GM12878 (cell line): ENCODE measurements around the gene KMT2B. TPM values are rescaled to one million over a fixed set of nuclear protein-coding genes. Genes with fewer than 3 reads are reported as not detected.

Experiments
- ATAC-seq: fragments of 200-7000 bp; cut with Tn5 transposase; 3 replicates; pipeline ENCODE4 v1.9.1; 2020; ENCODE audit warnings: mild to moderate bottlenecking, moderate library complexity
- BruUV-seq: library from RNA; stranded (reverse); fragments of 400-500 nt; replicated peaks from 2 replicates; lab custom pipeline; 2021; lab: Mats Ljungman, UMichigan
- CTCF ChIA-PET: fragments of 300-600 bp; sonication (Branson Sonifier 250); formaldehyde crosslinking; extraction: SDS; loops from one replicate; lab custom pipeline; 2021; ENCODE audit warnings: inconsistent platforms; lab: Yijun Ruan, JAX
- POLR2A ChIA-PET: fragments of 350-600 bp; formaldehyde crosslinking; extraction: SDS; loops from one replicate; lab custom pipeline; 2021; ENCODE audit warnings: inconsistent platforms; lab: Charles Lee
- RAD21 ChIA-PET: fragments of 300-600 bp; sonication (Branson Sonifier 250); formaldehyde crosslinking; loops from one replicate; lab custom pipeline; 2023; ENCODE audit warnings: antibody characterized with exemption; ENCODE audit not compliant: unreplicated experiment; lab: Charles Lee
- SMC1A ChIA-PET: fragments of 300-600 bp; sonication (Branson Sonifier 250); formaldehyde crosslinking; loops from one replicate; lab custom pipeline; 2023; ENCODE audit not compliant: unreplicated experiment, uncharacterized antibody; lab: Charles Lee
- DNase-seq: peaks from one replicate; pipeline ENCODE4 v3.0.0-alpha.2; 2011; ENCODE audit warnings: low read depth, low spot score
- FAIRE-seq: peaks from 3 replicates; lab custom pipeline; 2011; peaks lifted over from hg19 to GRCh38; lab: Jason Lieb, UNC
- H2AFZ ChIP-seq: 2 replicates; pipeline ENCODE4 v1.6.0; 2011; ENCODE audit warnings: low read depth, low read length, control low read depth; ENCODE audit not compliant: control insufficient read depth
- H3K27ac ChIP-seq: 2 replicates; pipeline ENCODE4 v1.5.1; 2011; ENCODE audit warnings: control low read depth; ENCODE audit not compliant: control insufficient read depth, insufficient read depth
- H3K27me3 ChIP-seq, 2 experiments: replicated peaks in 1 of 2; 2 replicates each; pipeline versions ENCODE4 v1.6.0 to v1.6.1; 2011; ENCODE audit warnings: low read length in 1 of 2; ENCODE audit not compliant: control insufficient read depth in 2 of 2, insufficient read depth in 2 of 2
- H3K36me3 ChIP-seq, 2 experiments: 2 replicates each; pipeline ENCODE4 v1.5.1; 2011; ENCODE audit warnings: low read length in 1 of 2; ENCODE audit not compliant: control insufficient read depth in 2 of 2, insufficient read depth in 2 of 2
- H3K4me1 ChIP-seq: 2 replicates; pipeline ENCODE4 v1.6.1; 2011; ENCODE audit warnings: mild to moderate bottlenecking, low read length, moderate library complexity, mixed read lengths; ENCODE audit not compliant: control insufficient read depth, insufficient read depth
- H3K4me2 ChIP-seq: 2 replicates; pipeline ENCODE4 v1.6.0; 2011; ENCODE audit warnings: control low read depth; ENCODE audit not compliant: control insufficient read depth, insufficient read depth
- H3K4me3 ChIP-seq: fragments of 200-600 bp; sonication (generic); 2 replicates; pipeline ENCODE4 v1.5.1; 2016
- H3K79me2 ChIP-seq: 2 replicates; pipeline ENCODE4 v1.6.0; 2011; ENCODE audit warnings: low read length; ENCODE audit not compliant: control insufficient read depth, insufficient read depth
- H3K9ac ChIP-seq: 2 replicates; pipeline ENCODE4 v1.8.0; 2011; ENCODE audit warnings: low read length, control low read depth, mixed read lengths; ENCODE audit not compliant: control insufficient read depth, insufficient read depth
- H3K9me3 ChIP-seq: replicated peaks from 3 replicates; pipeline ENCODE4 v1.5.1; 2011; ENCODE audit warnings: mild to moderate bottlenecking, low read length; ENCODE audit not compliant: control insufficient read depth, insufficient read depth
- H4K20me1 ChIP-seq: 2 replicates; pipeline ENCODE4 v1.6.0; 2011; ENCODE audit not compliant: control insufficient read depth, insufficient read depth
- ATF7 ChIP-seq: fragments of 450-650 bp; IDR thresholded peaks from 2 replicates; pipeline ENCODE4 v1.6.1; 2016; ENCODE audit warnings: low read depth, mild to moderate bottlenecking
- BMI1 ChIP-seq: fragments of 450-650 bp; IDR thresholded peaks from 2 replicates; pipeline ENCODE4 v1.6.1; 2016; ENCODE audit warnings: mild to moderate bottlenecking, moderate library complexity, borderline replicate concordance
- ETV6 ChIP-seq, 2 experiments: fragments of 450-650 bp in 1 of 2; IDR thresholded peaks in 1 of 2; conservative IDR thresholded peaks in 1 of 2; 2 replicates each; pipeline ENCODE4 v1.6.1; 2014; ENCODE audit warnings: antibody characterized with exemption in 1 of 2, borderline replicate concordance in 1 of 2, low read depth in 1 of 2, mild to moderate bottlenecking in 1 of 2, moderate library complexity in 1 of 2
- GATAD2B ChIP-seq: fragments of 450-650 bp; conservative IDR thresholded peaks from 2 replicates; pipeline ENCODE4 v1.6.1; 2017; ENCODE audit warnings: low read depth, mild to moderate bottlenecking, moderate library complexity
- KDM1A ChIP-seq: fragments of 200-600 bp; sonication (generic); IDR thresholded peaks from 2 replicates; pipeline ENCODE4 v1.6.1; 2016; ENCODE audit warnings: borderline replicate concordance
- ZBED1 ChIP-seq: IDR thresholded peaks from 2 replicates; pipeline ENCODE4 v1.6.1; 2016; ENCODE audit warnings: borderline replicate concordance
- WGBS: methylation state at CpG from one replicate; pipeline ENCODE4 v1.1.6; 2016; ENCODE audit warnings: low lambda C conversion rate; ENCODE audit not compliant: insufficient replicate concordance, insufficient coverage; ENCODE audit errors: missing lambda C conversion rate; 5-methylcytosine and 5-hydroxymethylcytosine counted together
- in situ Hi-C: fragments of 300-500 bp; cut with MboI; formaldehyde crosslinking; loops from 9 replicates; pipeline ENCODE4 v1.14.3; 2018; ENCODE audit warnings: mixed read lengths
- intact Hi-C: fragments of 100-400 bp; cut with micrococcal nuclease; formaldehyde crosslinking; loops from one replicate; pipeline ENCODE4 v1.14.2; 2022; ENCODE audit not compliant: unreplicated experiment
- polyA plus RNA-seq, 11 experiments: library from polyadenylated mRNA; depleted of rRNA in 4 of 11; unstranded in 6 of 11; stranded (reverse) in 5 of 11; fragments of >200 nt; fragmentation: Nextera tagmentation in 4 of 11; fragmentation: Illumina TruSeq in 1 of 11; extraction: Ambion mirVana in 4 of 11; extraction: Trizol in 1 of 11; gene quantifications; 1 replicate in 1 of 11; 2 replicates in 10 of 11; pipeline versions ENCODE4 v1.2.1 to v1.2.3, GENCODE V29; 2011 to 2016; ENCODE audit warnings: inconsistent platforms in 2 of 11, missing spikeins in 2 of 11, low read depth in 1 of 11
- total RNA-seq, 4 experiments: library from RNA; depleted of rRNA in 3 of 4; stranded (reverse); fragments of >200 nt in 3 of 4; fragmentation: Illumina TruSeq in 1 of 4; extraction: Trizol in 1 of 4; gene quantifications; 2 replicates each; pipeline versions ENCODE4 v1.2.1 to v1.2.3, GENCODE V29; 2013 to 2021
- TF ChIP-seq, protein P1 (sequence below): fragments of 450-650 bp; IDR thresholded peaks from 2 replicates; pipeline ENCODE4 v1.6.1; 2016; ENCODE audit warnings: mild to moderate bottlenecking, moderate library complexity, borderline replicate concordance
- TF ChIP-seq, protein P2 (sequence below): fragments of 450-650 bp; formaldehyde crosslinking; IDR thresholded peaks from 2 replicates; pipeline ENCODE4 v1.4.0; 2020; ENCODE audit warnings: mild to moderate bottlenecking, moderate library complexity
- TF ChIP-seq, protein P3 (sequence below): IDR thresholded peaks from 2 replicates; pipeline ENCODE4 v1.6.1; 2012; ENCODE audit warnings: improper control_type of control experiment, low read depth, low read length; ENCODE audit not compliant: insufficient replicate concordance

KMT2B gene
- total and polyA plus RNA-seq, 10 of the 15 experiments (the other 5 are each of a cell fraction or from before 2014, with no cell fraction given), result 0.71 to 35.6 (median 6.0) TPM

DNA sequence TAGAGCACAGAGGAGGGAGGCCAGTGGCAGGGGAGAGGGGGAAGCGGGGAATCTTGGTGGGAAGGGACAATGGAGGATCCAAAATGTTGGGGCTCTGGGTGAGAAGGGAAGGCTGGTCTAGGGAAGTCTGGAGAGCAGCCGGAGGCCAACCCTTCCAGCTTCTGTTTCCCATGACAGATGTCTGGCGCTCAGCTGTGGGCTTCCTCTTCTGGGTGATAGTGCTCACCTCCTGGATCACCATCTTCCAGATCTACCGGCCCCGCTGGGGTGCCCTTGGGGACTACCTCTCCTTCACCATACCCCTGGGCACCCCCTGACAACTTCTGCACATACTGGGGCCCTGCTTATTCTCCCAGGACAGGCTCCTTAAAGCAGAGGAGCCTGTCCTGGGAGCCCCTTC, 28.7 kb downstream of the KMT2B start:
- 43% methylated on average over 5 of the region's 5 CpGs for WGBS
- in situ Hi-C loops, result no loop called here
- H3K79me2 ChIP-seq, result peaks cover 29% of the 10 kb centered on the region
- ChIA-PET SMC1A (interaction anchor here (1.0 kb wide), 1 partner anchor 167 kb away, joined by 3 read pairs; no protein-coding TSS in a partner anchor), POLR2A (interaction anchor here (0.7 to 7.1 kb wide), 4 partner anchors 10 to 45 kb away, joined by 6 to 91 read pairs (median 23); partner anchors contain the start of genes HSPB6 and PROSER3), CTCF (no interaction called here), RAD21 (interaction anchor here (0.7 kb wide), 1 partner anchor 67 kb away, joined by 3 read pairs; no protein-coding TSS in a partner anchor)
- ATAC-seq (no peak), FAIRE-seq (no peak), DNase-seq (no peak)
- no peaks in the 10 kb centered on the region for H3K27me3 ChIP-seq
- H3K4me2 ChIP-seq, result peak overlapping the region; percentile 94
- H3K4me3 ChIP-seq, result peak overlapping the region; percentile 92; the same call in 1 of the 2 replicates
- H3K27ac ChIP-seq, result peak overlapping the region; percentile 80; the same call in 1 of the 2 replicates
- H3K36me3 ChIP-seq, result 0 out of 4 replicates have a peak, but pooled peaks cover 0 to 4% of the 10 kb centered on the region in 2 experiments
- H3K9me3 ChIP-seq, result no peaks in the 10 kb centered on the region
- no peaks in the 10 kb centered on the region for H4K20me1 ChIP-seq
- no TSS peak for BruUV-seq
- H2AFZ ChIP-seq, result no peak overlapping the region
- H3K9ac ChIP-seq, result peak overlapping the region; percentile 84; the same call in 1 of the 2 replicates
- peaks cover 34% of the 10 kb centered on the region for H3K4me1 ChIP-seq
- intact Hi-C loops, result no loop called here
- TF ChIP-seq, protein P1, sequence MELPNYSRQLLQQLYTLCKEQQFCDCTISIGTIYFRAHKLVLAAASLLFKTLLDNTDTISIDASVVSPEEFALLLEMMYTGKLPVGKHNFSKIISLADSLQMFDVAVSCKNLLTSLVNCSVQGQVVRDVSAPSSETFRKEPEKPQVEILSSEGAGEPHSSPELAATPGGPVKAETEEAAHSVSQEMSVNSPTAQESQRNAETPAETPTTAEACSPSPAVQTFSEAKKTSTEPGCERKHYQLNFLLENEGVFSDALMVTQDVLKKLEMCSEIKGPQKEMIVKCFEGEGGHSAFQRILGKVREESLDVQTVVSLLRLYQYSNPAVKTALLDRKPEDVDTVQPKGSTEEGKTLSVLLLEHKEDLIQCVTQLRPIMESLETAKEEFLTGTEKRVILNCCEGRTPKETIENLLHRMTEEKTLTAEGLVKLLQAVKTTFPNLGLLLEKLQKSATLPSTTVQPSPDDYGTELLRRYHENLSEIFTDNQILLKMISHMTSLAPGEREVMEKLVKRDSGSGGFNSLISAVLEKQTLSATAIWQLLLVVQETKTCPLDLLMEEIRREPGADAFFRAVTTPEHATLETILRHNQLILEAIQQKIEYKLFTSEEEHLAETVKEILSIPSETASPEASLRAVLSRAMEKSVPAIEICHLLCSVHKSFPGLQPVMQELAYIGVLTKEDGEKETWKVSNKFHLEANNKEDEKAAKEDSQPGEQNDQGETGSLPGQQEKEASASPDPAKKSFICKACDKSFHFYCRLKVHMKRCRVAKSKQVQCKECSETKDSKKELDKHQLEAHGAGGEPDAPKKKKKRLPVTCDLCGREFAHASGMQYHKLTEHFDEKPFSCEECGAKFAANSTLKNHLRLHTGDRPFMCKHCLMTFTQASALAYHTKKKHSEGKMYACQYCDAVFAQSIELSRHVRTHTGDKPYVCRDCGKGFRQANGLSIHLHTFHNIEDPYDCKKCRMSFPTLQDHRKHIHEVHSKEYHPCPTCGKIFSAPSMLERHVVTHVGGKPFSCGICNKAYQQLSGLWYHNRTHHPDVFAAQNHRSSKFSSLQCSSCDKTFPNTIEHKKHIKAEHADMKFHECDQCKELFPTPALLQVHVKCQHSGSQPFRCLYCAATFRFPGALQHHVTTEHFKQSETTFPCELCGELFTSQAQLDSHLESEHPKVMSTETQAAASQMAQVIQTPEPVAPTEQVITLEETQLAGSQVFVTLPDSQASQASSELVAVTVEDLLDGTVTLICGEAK, result no peak
- TF ChIP-seq ZBED1 (no peak), GATAD2B (no peak), KDM1A (no peak), ETV6 (conservative IDR thresholded peaks at IDR 0.05 in 1 of 2, IDR thresholded peaks at IDR 0.05 in 1 of 2; ENCODE audit: borderline replicate concordance in 1 of 2, low read depth in 1 of 2) (no peak), BMI1 (no peak), ATF7 (no peak)
- TF ChIP-seq, protein P2, sequence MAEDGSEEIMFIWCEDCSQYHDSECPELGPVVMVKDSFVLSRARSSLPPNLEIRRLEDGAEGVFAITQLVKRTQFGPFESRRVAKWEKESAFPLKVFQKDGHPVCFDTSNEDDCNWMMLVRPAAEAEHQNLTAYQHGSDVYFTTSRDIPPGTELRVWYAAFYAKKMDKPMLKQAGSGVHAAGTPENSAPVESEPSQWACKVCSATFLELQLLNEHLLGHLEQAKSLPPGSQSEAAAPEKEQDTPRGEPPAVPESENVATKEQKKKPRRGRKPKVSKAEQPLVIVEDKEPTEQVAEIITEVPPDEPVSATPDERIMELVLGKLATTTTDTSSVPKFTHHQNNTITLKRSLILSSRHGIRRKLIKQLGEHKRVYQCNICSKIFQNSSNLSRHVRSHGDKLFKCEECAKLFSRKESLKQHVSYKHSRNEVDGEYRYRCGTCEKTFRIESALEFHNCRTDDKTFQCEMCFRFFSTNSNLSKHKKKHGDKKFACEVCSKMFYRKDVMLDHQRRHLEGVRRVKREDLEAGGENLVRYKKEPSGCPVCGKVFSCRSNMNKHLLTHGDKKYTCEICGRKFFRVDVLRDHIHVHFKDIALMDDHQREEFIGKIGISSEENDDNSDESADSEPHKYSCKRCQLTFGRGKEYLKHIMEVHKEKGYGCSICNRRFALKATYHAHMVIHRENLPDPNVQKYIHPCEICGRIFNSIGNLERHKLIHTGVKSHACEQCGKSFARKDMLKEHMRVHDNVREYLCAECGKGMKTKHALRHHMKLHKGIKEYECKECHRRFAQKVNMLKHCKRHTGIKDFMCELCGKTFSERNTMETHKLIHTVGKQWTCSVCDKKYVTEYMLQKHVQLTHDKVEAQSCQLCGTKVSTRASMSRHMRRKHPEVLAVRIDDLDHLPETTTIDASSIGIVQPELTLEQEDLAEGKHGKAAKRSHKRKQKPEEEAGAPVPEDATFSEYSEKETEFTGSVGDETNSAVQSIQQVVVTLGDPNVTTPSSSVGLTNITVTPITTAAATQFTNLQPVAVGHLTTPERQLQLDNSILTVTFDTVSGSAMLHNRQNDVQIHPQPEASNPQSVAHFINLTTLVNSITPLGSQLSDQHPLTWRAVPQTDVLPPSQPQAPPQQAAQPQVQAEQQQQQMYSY, result no peak
- TF ChIP-seq, protein P3, sequence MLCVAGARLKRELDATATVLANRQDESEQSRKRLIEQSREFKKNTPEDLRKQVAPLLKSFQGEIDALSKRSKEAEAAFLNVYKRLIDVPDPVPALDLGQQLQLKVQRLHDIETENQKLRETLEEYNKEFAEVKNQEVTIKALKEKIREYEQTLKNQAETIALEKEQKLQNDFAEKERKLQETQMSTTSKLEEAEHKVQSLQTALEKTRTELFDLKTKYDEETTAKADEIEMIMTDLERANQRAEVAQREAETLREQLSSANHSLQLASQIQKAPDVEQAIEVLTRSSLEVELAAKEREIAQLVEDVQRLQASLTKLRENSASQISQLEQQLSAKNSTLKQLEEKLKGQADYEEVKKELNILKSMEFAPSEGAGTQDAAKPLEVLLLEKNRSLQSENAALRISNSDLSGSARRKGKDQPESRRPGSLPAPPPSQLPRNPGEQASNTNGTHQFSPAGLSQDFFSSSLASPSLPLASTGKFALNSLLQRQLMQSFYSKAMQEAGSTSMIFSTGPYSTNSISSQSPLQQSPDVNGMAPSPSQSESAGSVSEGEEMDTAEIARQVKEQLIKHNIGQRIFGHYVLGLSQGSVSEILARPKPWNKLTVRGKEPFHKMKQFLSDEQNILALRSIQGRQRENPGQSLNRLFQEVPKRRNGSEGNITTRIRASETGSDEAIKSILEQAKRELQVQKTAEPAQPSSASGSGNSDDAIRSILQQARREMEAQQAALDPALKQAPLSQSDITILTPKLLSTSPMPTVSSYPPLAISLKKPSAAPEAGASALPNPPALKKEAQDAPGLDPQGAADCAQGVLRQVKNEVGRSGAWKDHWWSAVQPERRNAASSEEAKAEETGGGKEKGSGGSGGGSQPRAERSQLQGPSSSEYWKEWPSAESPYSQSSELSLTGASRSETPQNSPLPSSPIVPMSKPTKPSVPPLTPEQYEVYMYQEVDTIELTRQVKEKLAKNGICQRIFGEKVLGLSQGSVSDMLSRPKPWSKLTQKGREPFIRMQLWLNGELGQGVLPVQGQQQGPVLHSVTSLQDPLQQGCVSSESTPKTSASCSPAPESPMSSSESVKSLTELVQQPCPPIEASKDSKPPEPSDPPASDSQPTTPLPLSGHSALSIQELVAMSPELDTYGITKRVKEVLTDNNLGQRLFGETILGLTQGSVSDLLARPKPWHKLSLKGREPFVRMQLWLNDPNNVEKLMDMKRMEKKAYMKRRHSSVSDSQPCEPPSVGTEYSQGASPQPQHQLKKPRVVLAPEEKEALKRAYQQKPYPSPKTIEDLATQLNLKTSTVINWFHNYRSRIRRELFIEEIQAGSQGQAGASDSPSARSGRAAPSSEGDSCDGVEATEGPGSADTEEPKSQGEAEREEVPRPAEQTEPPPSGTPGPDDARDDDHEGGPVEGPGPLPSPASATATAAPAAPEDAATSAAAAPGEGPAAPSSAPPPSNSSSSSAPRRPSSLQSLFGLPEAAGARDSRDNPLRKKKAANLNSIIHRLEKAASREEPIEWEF, result no peak
